Left hindlimb (tissue), 1 donor: ENCODE results near the gene USPL1.
A peak's percentile ranks its signal among the peaks of the same experiment; 100 is the strongest.

Experiments
- DNase-seq: peaks from one replicate; pipeline ENCODE4 v3.0.0-alpha.2; 2018

The USPL1 gene

GRCh38 chr13:30664689-30665275, 47.1 kb downstream of the USPL1 start:
- DNase-seq: no peak

DNA sequence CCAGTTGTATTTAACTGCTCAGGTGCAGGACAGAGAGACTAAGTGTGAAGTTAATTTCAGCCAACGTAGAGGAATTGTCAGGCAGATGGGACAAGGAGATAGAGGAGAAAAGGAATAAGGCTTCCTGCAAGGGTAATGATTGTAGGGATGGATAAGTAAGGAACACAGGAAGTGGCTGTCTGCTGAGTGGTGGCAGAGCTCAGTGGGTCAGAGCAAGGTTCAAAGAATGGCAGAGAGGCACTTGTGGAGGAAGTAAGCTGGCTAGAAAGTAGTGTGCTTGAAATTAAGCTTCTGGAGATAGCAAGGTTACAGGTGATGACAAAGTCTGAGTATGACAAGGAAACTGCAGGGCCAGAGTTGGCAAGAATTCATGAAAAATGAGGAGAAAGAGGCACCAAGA, 47.9 kb downstream of the USPL1 start:
- no peak for DNase-seq

DNA sequence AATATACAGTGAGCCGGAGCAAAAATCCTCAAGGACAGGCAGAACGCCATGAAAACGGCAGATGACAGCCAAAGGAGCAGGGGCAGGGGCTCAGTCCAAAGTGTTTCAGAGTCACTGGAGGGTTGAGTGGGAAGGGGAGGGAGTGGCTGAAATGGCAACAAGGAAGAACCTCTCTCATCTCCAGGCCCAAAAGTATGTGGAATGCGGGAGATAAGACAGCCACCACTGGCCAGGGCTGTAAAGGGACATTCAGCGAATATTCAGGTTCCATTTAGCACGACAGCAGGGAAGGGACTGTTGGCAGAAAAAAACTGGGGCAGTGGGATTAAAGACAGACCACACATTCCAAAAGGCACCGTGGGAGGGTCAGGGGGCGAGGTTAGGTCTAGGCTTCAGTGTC, 48.4 kb downstream of the USPL1 start:
- no peak for DNase-seq

- DNase-seq: no peak
Measured at GRCh38 chr13:30667014-30667413, 49.3 kb downstream of the USPL1 start.

- no peak for DNase-seq
Measured at GRCh38 chr13:30668312-30668711, 50.6 kb downstream of the USPL1 start.

DNA sequence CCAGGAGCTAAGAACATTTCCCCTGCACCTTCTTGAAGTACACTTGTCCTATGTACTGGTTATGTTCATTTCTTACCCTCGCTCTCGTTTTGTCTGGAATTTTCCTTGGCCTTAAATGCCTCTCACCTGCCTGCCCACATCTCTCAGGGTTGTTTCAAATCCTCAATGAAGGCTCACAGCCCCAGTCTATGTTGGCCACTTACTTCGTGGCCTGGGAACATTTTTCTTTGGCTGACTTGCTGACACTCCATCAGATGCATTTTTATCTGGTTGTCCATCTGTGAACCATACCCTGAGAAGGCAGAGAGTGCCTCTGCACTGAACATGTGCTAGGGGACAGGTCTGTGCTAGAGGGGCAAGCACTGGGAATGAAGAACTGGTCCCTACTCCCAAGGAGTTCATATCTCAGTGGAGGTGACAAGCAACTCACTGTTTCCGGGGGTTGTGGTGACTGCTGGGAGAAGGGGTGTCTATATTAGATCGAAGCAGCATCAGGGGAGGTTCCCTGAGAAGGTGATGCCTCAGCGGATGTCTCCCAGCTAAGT, 53.6 kb downstream of the USPL1 start:
- no peak for DNase-seq

DNA sequence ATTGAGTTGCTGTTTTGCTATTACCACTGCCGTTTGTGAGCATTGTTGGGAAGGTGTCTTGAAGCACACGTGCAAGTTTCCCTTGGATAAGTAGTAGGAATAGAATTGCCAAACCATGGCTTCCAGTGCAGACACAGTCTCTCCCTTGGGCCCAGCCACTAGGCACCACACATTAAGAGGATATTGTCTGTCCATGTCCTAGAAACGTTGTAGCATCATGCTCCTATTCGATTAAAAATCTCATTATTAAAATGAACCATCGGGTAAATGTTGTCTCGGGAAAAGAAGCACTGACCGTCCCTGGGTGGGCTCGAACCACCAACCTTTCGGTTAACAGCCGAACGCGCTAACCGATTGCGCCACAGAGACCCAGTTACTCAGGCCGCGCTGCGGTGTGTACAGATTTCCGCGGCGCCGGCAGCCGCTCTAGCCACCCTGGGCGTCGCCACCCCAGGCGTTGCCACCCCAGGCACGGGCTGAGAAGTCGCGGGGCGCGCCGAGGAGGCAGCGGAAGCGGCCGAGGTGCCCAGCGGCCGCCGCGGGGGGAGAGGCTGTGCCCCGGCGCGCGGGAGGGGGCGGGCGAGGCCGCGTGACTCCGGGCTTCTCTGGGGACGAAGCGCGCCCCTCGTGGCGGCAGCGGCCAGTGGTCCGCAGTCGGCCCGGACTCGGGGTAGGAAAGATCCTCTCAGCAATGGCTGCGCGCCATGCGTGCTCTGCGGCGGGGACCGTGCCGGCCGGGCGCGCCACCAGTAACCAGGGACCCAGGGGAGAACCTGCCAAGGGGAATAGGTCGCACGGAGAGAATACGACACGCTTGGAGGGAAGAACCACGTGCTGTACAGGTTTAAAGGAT, 56.2 kb downstream of the USPL1 start:
- DNase-seq: peak; percentile 88

DNA sequence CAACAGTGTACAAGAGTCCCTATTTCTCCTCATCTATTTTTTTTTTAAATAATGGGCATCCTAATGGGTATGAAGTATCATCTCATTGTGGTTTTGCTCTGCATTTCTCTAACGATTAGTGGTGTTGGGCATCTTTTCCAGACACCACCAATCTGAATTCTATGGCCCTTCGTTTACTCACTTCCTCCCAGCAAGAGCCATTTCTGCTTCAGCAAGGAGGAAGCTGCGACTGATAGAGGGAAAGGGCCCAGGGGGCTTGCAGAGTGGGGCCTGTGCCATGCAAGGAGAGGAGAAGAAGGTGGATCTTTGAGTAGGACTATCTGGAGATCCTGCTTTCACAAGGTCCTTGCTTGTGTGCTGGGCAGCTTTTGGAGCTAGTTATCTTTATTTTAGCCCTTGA, 58.0 kb downstream of the USPL1 start:
- no peak for DNase-seq

DNA sequence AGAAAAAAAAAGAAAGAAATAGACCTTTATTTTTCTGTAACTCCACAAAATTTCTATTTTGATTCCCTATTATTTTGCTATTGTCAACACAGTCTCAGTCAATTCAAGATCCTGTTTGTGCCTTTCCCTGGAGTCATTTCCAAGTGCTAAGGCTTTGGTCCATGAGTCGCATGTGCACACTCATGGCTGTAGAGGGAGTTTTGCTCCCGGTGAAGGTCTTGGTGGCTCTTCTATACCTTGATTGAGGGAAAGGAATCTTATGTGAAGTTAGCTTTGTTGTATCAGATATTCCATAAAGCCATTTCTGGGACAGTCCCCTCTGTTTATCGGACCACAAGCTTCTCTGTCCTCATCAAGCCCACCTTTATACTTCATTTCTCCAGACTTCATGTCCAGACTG, 59.0 kb downstream of the USPL1 start:
- no peak for DNase-seq

- no peak for DNase-seq
Measured at GRCh38 chr13:30679483-30680330, 62.0 kb downstream of the USPL1 start.

- DNase-seq: no peak
Measured at GRCh38 chr13:30681843-30682242, 64.1 kb downstream of the USPL1 start.

DNA sequence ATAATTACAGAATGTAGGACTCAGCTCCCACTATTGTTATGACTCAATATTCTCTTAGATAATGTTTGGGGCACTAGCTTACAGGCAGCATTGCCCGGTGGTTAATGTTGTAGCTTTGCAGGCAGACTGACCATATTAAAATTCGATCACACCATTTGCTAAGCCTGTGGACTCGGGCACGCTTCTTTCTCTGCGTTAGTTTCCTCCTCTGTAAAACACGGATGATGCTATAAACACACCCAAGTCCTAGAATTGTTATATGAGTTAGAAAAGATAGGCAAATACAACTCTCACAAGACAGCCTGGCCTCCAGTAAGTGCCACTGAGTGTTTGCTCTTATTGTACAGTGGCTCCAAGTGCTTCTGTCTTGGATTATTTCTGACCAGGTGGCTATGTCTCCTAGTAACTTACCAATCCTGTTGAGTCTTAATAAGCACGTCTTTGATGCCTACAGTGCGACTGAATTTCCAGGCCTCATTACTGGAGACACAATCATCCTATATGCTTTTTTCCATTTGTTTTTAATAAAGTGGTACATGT, 67.7 kb downstream of the USPL1 start:
- no peak for DNase-seq

DNA sequence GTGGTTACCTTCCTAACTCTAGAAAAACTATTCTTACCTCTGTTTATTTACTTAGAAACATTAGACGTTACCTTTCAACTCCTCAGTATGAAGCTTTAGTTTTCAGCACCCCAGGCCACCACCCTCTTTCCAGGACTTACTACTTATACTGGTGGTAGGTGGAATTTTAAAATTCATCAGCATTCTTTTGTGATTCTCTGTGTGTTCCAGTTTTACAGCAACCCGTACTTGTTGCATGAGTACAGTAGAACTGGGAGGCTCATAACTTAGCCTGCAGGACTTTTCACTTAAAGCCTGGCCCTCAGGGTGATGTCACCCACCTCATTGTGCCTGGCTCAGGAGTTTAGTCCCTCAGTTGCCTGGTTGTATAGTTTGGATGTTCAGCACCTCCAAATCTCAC, 68.3 kb downstream of the USPL1 start:
- DNase-seq: no peak

DNA sequence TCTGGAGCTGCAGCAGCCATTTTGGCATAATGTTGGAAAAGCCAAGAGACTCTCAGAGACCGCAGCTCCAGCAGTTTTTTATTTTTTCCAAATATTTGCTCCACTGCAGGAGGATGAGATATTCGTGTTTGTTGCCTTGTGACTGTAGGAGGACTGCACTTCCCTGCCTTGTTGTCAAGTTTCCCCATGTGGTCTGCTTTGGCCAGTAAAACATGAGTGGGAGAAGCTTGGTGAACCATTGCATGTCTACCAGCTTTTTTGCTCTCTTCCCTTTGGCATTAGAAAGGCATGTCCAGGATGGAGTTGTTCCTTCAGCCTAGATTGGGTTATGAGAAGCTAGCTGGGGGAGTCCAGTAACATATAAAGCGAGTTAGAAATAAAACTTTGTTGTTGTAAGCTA, 69.9 kb downstream of the USPL1 start:
- no peak for DNase-seq

GRCh38 chr13:30689752-30690151, 72.0 kb downstream of the USPL1 start:
- no peak for DNase-seq

- DNase-seq: peak; percentile 76
Measured at GRCh38 chr13:30690282-30691188, 72.8 kb downstream of the USPL1 start.

GRCh38 chr13:30692113-30692512, 74.4 kb downstream of the USPL1 start:
- no peak for DNase-seq

DNA sequence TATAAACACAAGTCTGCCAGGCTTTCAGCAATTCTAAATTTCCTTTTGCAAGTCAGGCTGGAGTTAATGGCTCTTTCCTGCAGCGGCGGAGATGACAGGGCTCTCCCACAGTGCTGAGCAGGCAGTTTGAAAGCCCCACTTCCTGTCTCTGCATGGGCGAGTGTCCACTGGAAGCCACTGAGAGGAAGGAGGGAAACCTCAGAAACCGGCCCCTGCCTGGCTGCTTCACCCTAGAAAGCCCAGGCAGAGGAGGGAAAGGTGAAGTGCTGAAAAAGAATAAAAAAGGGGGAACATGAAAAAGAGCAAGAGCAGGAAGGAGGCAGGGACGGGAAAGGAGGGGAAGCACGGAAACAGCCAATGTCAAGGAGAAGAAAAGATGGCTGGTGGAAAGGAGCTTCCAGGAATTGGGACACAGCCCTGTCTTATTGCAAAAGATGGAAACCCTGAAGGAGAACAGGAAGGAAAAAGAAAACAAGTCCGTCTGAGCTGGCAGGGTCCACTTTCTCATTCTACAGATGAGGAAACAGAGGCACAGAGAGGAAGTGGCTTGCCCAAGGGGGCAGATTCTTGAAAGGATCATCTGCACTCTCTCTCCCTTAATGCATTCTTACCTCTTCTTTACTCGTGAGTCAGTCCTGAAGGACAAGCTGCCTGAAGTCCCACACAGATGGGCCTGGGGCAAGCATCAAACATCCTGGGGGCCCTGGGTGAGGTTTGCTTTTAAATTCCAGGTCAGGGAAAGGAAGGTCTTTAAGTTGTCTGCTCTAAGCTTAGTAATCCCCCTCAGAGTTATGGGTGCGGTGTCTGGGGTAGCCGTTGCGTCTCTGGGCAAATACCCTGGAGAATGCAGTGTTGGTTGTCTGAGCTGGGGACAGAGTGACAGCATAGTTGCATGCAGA, 78.8 kb downstream of the USPL1 start:
- peak; percentile 78 for DNase-seq

- no peak for DNase-seq
Measured at GRCh38 chr13:30697177-30697953, 79.6 kb downstream of the USPL1 start.

- DNase-seq: peak; percentile 56
Measured at GRCh38 chr13:30697996-30698401, 80.3 kb downstream of the USPL1 start.
